T-cell (primary cell): ENCODE measurements around the gene SYT7. TPM values are rescaled to one million over a fixed set of nuclear protein-coding genes. Genes with fewer than 3 reads are reported as not detected.

Experiments used
- ATAC-seq, 4 experiments: fragments of 200-7000 bp in 3 of 4; fragments of 150-1000 bp in 1 of 4; cut with Tn5 transposase; replicated peaks in 1 of 4; 1 replicate in 3 of 4; 2 replicates in 1 of 4; pipeline ENCODE4 v1.10.0; 2021; ENCODE audit warnings: moderate library complexity in 3 of 4, mild to moderate bottlenecking in 2 of 4, moderate number of reproducible peaks in 1 of 4
- CTCF ChIA-PET, 2 donors: fragments of 300-600 bp; sonication (Branson Sonifier 250); formaldehyde crosslinking; loops; one replicate each; lab custom pipeline; 2022; ENCODE audit warnings: antibody characterized with exemption in 2 of 2; lab: Charles Lee
- POLR2A ChIA-PET, 2 donors: fragments of 300-600 bp; sonication (Branson Sonifier 250); formaldehyde crosslinking; loops; one replicate each; lab custom pipeline; 2022; ENCODE audit warnings: antibody characterized with exemption in 2 of 2; lab: Charles Lee
- DNase-seq, 35 experiments: peaks; one replicate each; pipeline versions ENCODE4 v3.0.0 to v3.0.0-alpha.2; 2013 to 2023
- H3K27ac ChIP-seq: one replicate; pipeline ENCODE4 v1.5.1; 2013; ENCODE audit warnings: low read length
- H3K27me3 ChIP-seq, 2 experiments: replicated peaks in 1 of 2; 1 replicate in 1 of 2; 2 replicates in 1 of 2; pipeline versions ENCODE4 v1.6.1 to v1.7.0; 2013; ENCODE audit warnings: low read length in 1 of 2, mixed read lengths in 1 of 2; ENCODE audit not compliant: control insufficient read depth in 2 of 2, insufficient read depth in 2 of 2; ENCODE audit errors: extremely low read depth in 1 of 2
- H3K36me3 ChIP-seq, 2 donors: 1 replicate in 1 of 2; 2 replicates in 1 of 2; pipeline versions ENCODE4 v1.6.1 to v1.7.0; 2013; ENCODE audit warnings: low read length in 1 of 2; ENCODE audit not compliant: control insufficient read depth in 2 of 2, insufficient read depth in 1 of 2; ENCODE audit errors: extremely low read depth in 1 of 2
- H3K4me1 ChIP-seq, 2 experiments: 1 replicate in 1 of 2; 2 replicates in 1 of 2; pipeline versions ENCODE4 v1.6.1 to v1.7.0; 2013; ENCODE audit warnings: low read length in 2 of 2, mixed read lengths in 1 of 2; ENCODE audit not compliant: insufficient read depth in 2 of 2, control insufficient read depth in 1 of 2; ENCODE audit errors: extremely low read depth in 1 of 2
- H3K4me3 ChIP-seq, 2 donors: 1 replicate in 1 of 2; 2 replicates in 1 of 2; pipeline versions ENCODE4 v1.5.1 to v1.7.0; 2013; ENCODE audit warnings: mild to moderate bottlenecking in 2 of 2, low read length in 1 of 2, moderate library complexity in 1 of 2; ENCODE audit not compliant: control insufficient read depth in 1 of 2; ENCODE audit errors: extremely low read depth in 1 of 2
- H3K9me3 ChIP-seq: 2 replicates; pipeline ENCODE4 v1.7.0; 2013
- H3K27ac Mint-ChIP-seq, 2 donors: one replicate each; pipeline ENCODE4 v1.8.0; 2020 to 2021; ENCODE audit warnings: mild to moderate bottlenecking in 2 of 2, mixed read lengths in 2 of 2
- H3K27me3 Mint-ChIP-seq, 2 donors: one replicate each; pipeline ENCODE4 v1.8.0; 2021 to 2022; ENCODE audit warnings: mixed read lengths in 2 of 2
- H3K36me3 Mint-ChIP-seq: one replicate; pipeline ENCODE4 v1.8.0; 2021; ENCODE audit warnings: mixed read lengths
- H3K4me1 Mint-ChIP-seq, 3 donors: one replicate each; pipeline ENCODE4 v1.8.0; 2020 to 2022; ENCODE audit warnings: mixed read lengths in 3 of 3, mild to moderate bottlenecking in 1 of 3
- H3K4me3 Mint-ChIP-seq, 3 donors: one replicate each; pipeline ENCODE4 v1.8.0; 2020 to 2022; ENCODE audit warnings: mild to moderate bottlenecking in 3 of 3, mixed read lengths in 3 of 3, moderate library complexity in 3 of 3
- H3K9me3 Mint-ChIP-seq, 3 donors: one replicate each; pipeline ENCODE4 v1.8.0; 2020 to 2022; ENCODE audit warnings: mixed read lengths in 3 of 3
- WGBS: methylation state at CpG from one replicate; pipeline ENCODE4 v1.1.5; 2013; ENCODE audit warnings: missing lambda C conversion rate; ENCODE audit not compliant: insufficient coverage; 5-methylcytosine and 5-hydroxymethylcytosine counted together
- total RNA-seq, 35 experiments: library from RNA in 6 of 35; stranded (reverse) in 6 of 35; fragments of 120-200 nt in 1 of 35; gene quantifications; one replicate each; pipeline versions ENCODE4 v1.2.1 to v1.2.4 and lab custom pipeline; 2013 to 2026

SYT7 gene
- total RNA-seq, 5 donors from 2014 or later (not counting 1 experiment from before 2014, with no cell fraction given), result 0.19 to 0.26 (median 0.20) TPM; not detected in 2

DNA sequence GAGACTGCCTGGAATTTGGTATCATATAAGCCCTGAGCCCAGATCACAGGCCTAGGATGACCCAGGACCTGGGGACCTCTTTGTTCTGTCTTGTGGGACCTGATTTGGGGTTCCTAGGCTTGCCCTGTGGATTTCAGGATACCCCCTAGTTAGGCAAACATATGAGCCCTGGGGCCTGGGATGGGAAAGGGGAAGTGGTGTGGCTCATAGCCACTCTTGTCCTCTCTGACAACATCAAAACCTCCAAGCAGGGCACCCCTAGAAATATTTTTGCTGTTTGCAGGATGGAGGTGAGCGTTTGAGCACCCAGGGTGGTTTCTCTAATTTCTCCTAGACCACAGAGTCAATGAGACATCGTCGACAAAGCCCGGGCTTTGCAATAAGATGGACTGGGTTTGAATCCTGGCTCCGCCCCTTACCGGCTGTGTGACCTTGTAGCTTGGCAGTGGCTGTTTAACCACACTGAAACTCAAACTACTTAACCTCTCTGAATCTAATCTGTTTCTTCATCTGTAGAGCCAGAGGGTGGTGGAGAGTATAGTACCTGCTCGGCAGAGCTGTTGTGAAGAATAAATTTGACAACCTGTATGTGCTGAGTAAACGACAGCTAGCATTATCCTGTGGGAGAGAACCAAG lies 77.6 kb downstream of the SYT7 start:
- no peak for DNase-seq
- Histone ChIP-seq H3K36me3 (no peaks in the 10 kb centered on the region), H3K4me3 (no peak overlapping the region), H3K4me1 (peaks cover 0 to 3% of the 10 kb centered on the region in 2 experiments), H3K9me3 (no peaks in the 10 kb centered on the region), H3K27ac (no peak overlapping the region), H3K27me3 (peaks cover 3 to 34% of the 10 kb centered on the region in 2 experiments)
- CTCF ChIA-PET, result no interaction called here
- H3K9me3 Mint-ChIP-seq, result no peaks in the 10 kb centered on the region
- POLR2A ChIA-PET, result no interaction called here
- no peaks in the 10 kb centered on the region for H3K36me3 Mint-ChIP-seq
- H3K27me3 Mint-ChIP-seq, result peaks cover 21 to 36% of the 10 kb centered on the region in 2 donors
- no peak overlapping the region for H3K4me3 Mint-ChIP-seq
- ATAC-seq, result no peak
- H3K27ac Mint-ChIP-seq, result no peak overlapping the region
- WGBS, result no CpG with 5 or more reads among the region's 8 CpGs
- peaks cover 6 to 8% (median 6%) of the 10 kb centered on the region in 3 donors for H3K4me1 Mint-ChIP-seq

- H3K27me3 ChIP-seq, result peaks cover 3 to 27% of the 10 kb centered on the region in 2 experiments
- no peak overlapping the region for H3K4me3 ChIP-seq
- Mint-ChIP-seq H3K9me3 (no peaks in the 10 kb centered on the region), H3K4me1 (peaks cover 0 to under 1% (median 0%) of the 10 kb centered on the region in 3 donors), H3K27ac (no peak overlapping the region), H3K4me3 (no peak overlapping the region), H3K36me3 (no peaks in the 10 kb centered on the region), H3K27me3 (peaks cover 15 to 29% of the 10 kb centered on the region in 2 donors)
- CTCF ChIA-PET, result no interaction called here
- WGBS, result 100% methylated on average over 1 of the region's 1 CpG
- POLR2A ChIA-PET, result no interaction called here
- H3K36me3 ChIP-seq, result no peaks in the 10 kb centered on the region
- ATAC-seq, result no peak
- no peaks in the 10 kb centered on the region for H3K9me3 ChIP-seq
- no peaks in the 10 kb centered on the region for H3K4me1 ChIP-seq
- no peak overlapping the region for H3K27ac ChIP-seq
- no peak for DNase-seq
Measured at GRCh38 chr11:61502522-61502921, 78.4 kb downstream of the SYT7 start.

- POLR2A ChIA-PET, result no interaction called here
- H3K4me3 Mint-ChIP-seq, result no peak overlapping the region
- H3K27ac Mint-ChIP-seq, result no peak overlapping the region
- WGBS, result 88% methylated on average over 7 of the region's 12 CpGs
- Histone ChIP-seq H3K27ac (no peak overlapping the region), H3K4me3 (no peak overlapping the region), H3K9me3 (no peaks in the 10 kb centered on the region), H3K27me3 (peaks cover 0 to 21% of the 10 kb centered on the region in 2 experiments), H3K36me3 (no peaks in the 10 kb centered on the region), H3K4me1 (no peaks in the 10 kb centered on the region)
- ATAC-seq (no peak), DNase-seq (no peak)
- no peaks in the 10 kb centered on the region for H3K4me1 Mint-ChIP-seq
- CTCF ChIA-PET, result no interaction called here
- H3K27me3 Mint-ChIP-seq, result peaks cover 4 to 7% of the 10 kb centered on the region in 2 donors
- no peaks in the 10 kb centered on the region for H3K36me3 Mint-ChIP-seq
- no peaks in the 10 kb centered on the region for H3K9me3 Mint-ChIP-seq
Measured at GRCh38 chr11:61499816-61500491, 80.9 kb downstream of the SYT7 start.

GRCh38 chr11:61498767-61499341 lies 82.0 kb downstream of the SYT7 start:
- Histone ChIP-seq H3K27ac (no peak overlapping the region), H3K36me3 (no peaks in the 10 kb centered on the region), H3K4me1 (no peaks in the 10 kb centered on the region), H3K27me3 (peaks cover 0 to 21% of the 10 kb centered on the region in 2 experiments), H3K4me3 (no peak overlapping the region), H3K9me3 (no peaks in the 10 kb centered on the region)
- ChIA-PET POLR2A (no interaction called here), CTCF (no interaction called here)
- no peak overlapping the region for H3K27ac Mint-ChIP-seq
- H3K27me3 Mint-ChIP-seq, result peaks cover 0 to 3% of the 10 kb centered on the region in 2 donors
- no peak overlapping the region for H3K4me3 Mint-ChIP-seq
- ATAC-seq, result no peak
- 86% methylated on average over 11 of the region's 15 CpGs for WGBS
- H3K9me3 Mint-ChIP-seq, result no peaks in the 10 kb centered on the region
- no peaks in the 10 kb centered on the region for H3K4me1 Mint-ChIP-seq
- DNase-seq, result no peak
- H3K36me3 Mint-ChIP-seq, result no peaks in the 10 kb centered on the region

DNA sequence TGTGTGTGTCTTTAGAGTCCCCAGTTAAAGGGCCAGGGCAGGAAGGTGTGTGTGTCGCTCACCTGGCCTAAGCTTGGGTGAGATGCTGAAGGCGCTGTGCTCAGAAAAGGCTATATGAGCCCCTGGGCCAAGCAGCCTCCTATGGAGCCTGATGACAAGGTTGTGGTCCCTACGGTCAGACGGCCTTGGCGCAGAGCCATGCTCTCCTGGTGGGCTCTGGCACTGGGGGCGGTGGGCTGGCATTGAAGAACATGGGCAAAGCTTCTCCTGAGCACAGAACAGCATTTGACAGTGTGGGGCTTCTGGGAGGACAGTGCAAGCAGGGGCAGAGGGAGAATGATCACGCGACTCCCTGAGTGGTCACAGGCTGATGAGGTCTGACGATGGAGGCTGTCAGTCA lies 83.0 kb downstream of the SYT7 start:
- no peaks in the 10 kb centered on the region for H3K36me3 Mint-ChIP-seq
- peaks cover 0 to 3% of the 10 kb centered on the region in 2 donors for H3K27me3 Mint-ChIP-seq
- Histone ChIP-seq H3K36me3 (no peaks in the 10 kb centered on the region), H3K9me3 (no peaks in the 10 kb centered on the region), H3K27me3 (peaks cover 0 to 20% of the 10 kb centered on the region in 2 experiments), H3K4me1 (no peaks in the 10 kb centered on the region), H3K27ac (no peak overlapping the region), H3K4me3 (no peak overlapping the region)
- ChIA-PET POLR2A (no interaction called here), CTCF (no interaction called here)
- WGBS, result 76% methylated on average over 8 of the region's 9 CpGs
- DNase-seq (no peak), ATAC-seq (no peak)
- H3K9me3 Mint-ChIP-seq, result no peaks in the 10 kb centered on the region
- H3K4me3 Mint-ChIP-seq, result no peak overlapping the region
- no peak overlapping the region for H3K27ac Mint-ChIP-seq
- no peaks in the 10 kb centered on the region for H3K4me1 Mint-ChIP-seq

GRCh38 chr11:61497473-61497872 lies 83.4 kb downstream of the SYT7 start:
- Mint-ChIP-seq H3K4me1 (no peaks in the 10 kb centered on the region), H3K9me3 (no peaks in the 10 kb centered on the region), H3K4me3 (no peak overlapping the region), H3K36me3 (no peaks in the 10 kb centered on the region), H3K27ac (no peak overlapping the region), H3K27me3 (peaks cover 0 to 3% of the 10 kb centered on the region in 2 donors)
- H3K4me1 ChIP-seq, result no peaks in the 10 kb centered on the region
- H3K27me3 ChIP-seq, result peaks cover 0 to 20% of the 10 kb centered on the region in 2 experiments
- H3K9me3 ChIP-seq, result no peaks in the 10 kb centered on the region
- ATAC-seq (no peak), DNase-seq (no peak)
- H3K27ac ChIP-seq, result no peak overlapping the region
- no peaks in the 10 kb centered on the region for H3K36me3 ChIP-seq
- no peak overlapping the region for H3K4me3 ChIP-seq
- POLR2A ChIA-PET, result no interaction called here
- 89% methylated on average over 2 of the region's 2 CpGs for WGBS
- CTCF ChIA-PET, result no interaction called here
